Endothelial cell of umbilical vein (primary cell): Measurements from ENCODE around the gene OARD1. TPM values are rescaled to one million over a fixed set of nuclear protein-coding genes. Genes with fewer than 3 reads are reported as not detected.

Source experiments
- BruUV-seq: library from RNA; stranded (reverse); fragments of 400-500 nt; replicated peaks from 2 replicates; lab custom pipeline; 2021; lab: Mats Ljungman, UMichigan
- CTCF ChIA-PET: fragments of 300-600, 350-600 bp; sonication (Branson Sonifier 250); formaldehyde crosslinking; loops from one replicate; lab custom pipeline; 2021; ENCODE audit warnings: antibody characterized with exemption, inconsistent platforms; lab: Charles Lee
- POLR2A ChIA-PET: fragments of 300-600, 350-600 bp; sonication (Branson Sonifier 250); formaldehyde crosslinking; loops from one replicate; lab custom pipeline; 2021; ENCODE audit warnings: antibody characterized with exemption, inconsistent platforms; lab: Charles Lee
- DNase-seq: peaks from one replicate; pipeline ENCODE4 v3.0.0-alpha.2; 2011; ENCODE audit warnings: low read depth, low spot score
- FAIRE-seq: peaks from 2 replicates; lab custom pipeline; 2011; peaks lifted over from hg19 to GRCh38; lab: Jason Lieb, UNC
- H2AFZ ChIP-seq: 2 replicates; pipeline ENCODE4 v1.6.0; 2012; ENCODE audit warnings: low read depth, low read length, control low read depth, inconsistent platforms
- H3K27ac ChIP-seq: 2 replicates; pipeline ENCODE4 v1.5.1; 2011; ENCODE audit warnings: low read depth, mild to moderate bottlenecking, control low read depth, low read length, moderate library complexity; ENCODE audit not compliant: insufficient read depth
- H3K27me3 ChIP-seq, 2 experiments: 2 replicates each; pipeline versions ENCODE4 v1.6.0 to v1.6.1; 2011; ENCODE audit warnings: low read length in 2 of 2, mixed read lengths in 1 of 2; ENCODE audit not compliant: control insufficient read depth in 2 of 2, insufficient read depth in 2 of 2
- H3K36me3 ChIP-seq, 2 experiments: 2 replicates in 1 of 2; 3 replicates in 1 of 2; pipeline ENCODE4 v1.5.1; 2011; ENCODE audit warnings: low read length in 2 of 2, mild to moderate bottlenecking in 1 of 2, moderate library complexity in 1 of 2; ENCODE audit not compliant: control insufficient read depth in 2 of 2, insufficient read depth in 2 of 2; ENCODE audit errors: extremely low read depth in 1 of 2
- H3K4me1 ChIP-seq: 3 replicates; pipeline ENCODE4 v1.5.1; 2011; ENCODE audit warnings: mild to moderate bottlenecking, low read length; ENCODE audit not compliant: control insufficient read depth, insufficient read depth; ENCODE audit errors: extremely low read depth
- H3K4me2 ChIP-seq: 2 replicates; pipeline ENCODE4 v1.6.1; 2011; ENCODE audit warnings: low read length, control low read depth, mixed read lengths; ENCODE audit not compliant: insufficient read depth
- H3K4me3 ChIP-seq, 3 experiments: fragments of 200-600 bp in 1 of 3; sonication (generic), shearing (Covaris generic) in 1 of 3; replicated peaks in 1 of 3; 2 replicates each; pipeline ENCODE4 v1.5.1; 2011 to 2016; ENCODE audit warnings: control low read depth in 3 of 3, low read length in 3 of 3, mild to moderate bottlenecking in 2 of 3, inconsistent platforms in 1 of 3, low read depth in 1 of 3, moderate library complexity in 1 of 3; ENCODE audit not compliant: insufficient read depth in 1 of 3
- H3K79me2 ChIP-seq: 2 replicates; pipeline ENCODE4 v1.6.0; 2012; ENCODE audit warnings: low read length, inconsistent platforms; ENCODE audit not compliant: control insufficient read depth, insufficient read depth
- H3K9ac ChIP-seq: replicated peaks from 2 replicates; pipeline ENCODE3; 2011; ENCODE audit warnings: low read length, control low read depth; ENCODE audit not compliant: insufficient read depth; ENCODE audit errors: extremely low read depth
- H3K9me1 ChIP-seq: replicated peaks from 3 replicates; pipeline ENCODE4 v1.6.0; 2011; ENCODE audit warnings: mild to moderate bottlenecking, low read length; ENCODE audit not compliant: control insufficient read depth, insufficient read depth; ENCODE audit errors: extremely low read depth
- H3K9me3 ChIP-seq: replicated peaks from 2 replicates; pipeline ENCODE4 v1.5.1; 2012; ENCODE audit warnings: low read length, inconsistent platforms; ENCODE audit not compliant: control insufficient read depth, insufficient read depth
- H4K20me1 ChIP-seq: replicated peaks from 2 replicates; pipeline ENCODE3; 2011; ENCODE audit warnings: mild to moderate bottlenecking, low read length; ENCODE audit not compliant: control insufficient read depth, insufficient read depth; ENCODE audit errors: extremely low read depth
- CTCF ChIP-seq, 2 donors: IDR thresholded peaks; 1 replicate in 1 of 2; 2 replicates in 1 of 2; pipeline ENCODE4 v1.5.1; 2011; ENCODE audit warnings: low read length in 2 of 2, mild to moderate bottlenecking in 2 of 2, moderate library complexity in 2 of 2, control low read depth in 1 of 2, inconsistent platforms in 1 of 2, low read depth in 1 of 2; ENCODE audit not compliant: insufficient read depth in 1 of 2; ENCODE audit errors: extremely low read depth in 1 of 2
- EZH2 ChIP-seq: IDR thresholded peaks from 2 replicates; pipeline ENCODE4 v1.6.1; 2012; ENCODE audit warnings: borderline replicate concordance, low read depth, mild to moderate bottlenecking, moderate library complexity, low read length, inconsistent platforms; ENCODE audit not compliant: severe bottlenecking
- FOS ChIP-seq: IDR thresholded peaks from 2 replicates; pipeline ENCODE4 v1.6.1; 2011; ENCODE audit warnings: mild to moderate bottlenecking, low read length, moderate library complexity, borderline replicate concordance; ENCODE audit not compliant: insufficient read depth
- GATA2 ChIP-seq: IDR thresholded peaks from 2 replicates; pipeline ENCODE4 v1.7.0; 2011; ENCODE audit warnings: low read depth, mild to moderate bottlenecking, moderate library complexity, mixed read lengths, low read length; ENCODE audit not compliant: insufficient read length, insufficient read depth
- JUN ChIP-seq: IDR thresholded peaks from 2 replicates; pipeline ENCODE4 v1.6.1; 2011; ENCODE audit warnings: borderline replicate concordance, low read depth; ENCODE audit not compliant: insufficient read length, insufficient read depth
- MAX ChIP-seq: IDR thresholded peaks from 2 replicates; pipeline ENCODE4 v1.6.1; 2011; ENCODE audit not compliant: insufficient read depth, insufficient read length
- MYC ChIP-seq: IDR thresholded peaks from one replicate; pipeline ENCODE4 v1.6.1; 2011; ENCODE audit warnings: mild to moderate bottlenecking, low read depth, low read length
- POLR2AphosphoS5 ChIP-seq: IDR thresholded peaks from 2 replicates; pipeline ENCODE4 v1.6.1; 2012; ENCODE audit warnings: low read depth, mild to moderate bottlenecking, control low read depth, low read length, moderate library complexity; ENCODE audit not compliant: insufficient read depth
- dilution Hi-C: fragments of 300-500 bp; cut with MboI; formaldehyde crosslinking; loops from one replicate; pipeline ENCODE4 v1.15.0; 2019; ENCODE audit warnings: low sequenced_read_pairs; ENCODE audit not compliant: extremely low pct_ligation_motif_present
- intact Hi-C: fragments of 100-400 bp; cut with micrococcal nuclease; formaldehyde crosslinking; loops from one replicate; pipeline ENCODE4 v1.10.0; 2022
- polyA plus RNA-seq, 4 experiments: library from polyadenylated mRNA; depleted of rRNA in 3 of 4; stranded (reverse) in 3 of 4; unstranded in 1 of 4; fragments of >200 nt; gene quantifications; 2 replicates each; pipeline versions ENCODE4 v1.2.1 to v1.2.3, GENCODE V29; 2011 to 2012; ENCODE audit warnings: missing spikeins in 1 of 4
- total RNA-seq: library from RNA; stranded (reverse); gene quantifications from 2 replicates; pipeline ENCODE4 v1.2.3, GENCODE V29; 2021

The OARD1 gene
- total and polyA plus RNA-seq, 2 donors (not counting 3 experiments of a cell fraction or from before 2014, with no cell fraction given): 5.2 to 13.0 TPM

DNA sequence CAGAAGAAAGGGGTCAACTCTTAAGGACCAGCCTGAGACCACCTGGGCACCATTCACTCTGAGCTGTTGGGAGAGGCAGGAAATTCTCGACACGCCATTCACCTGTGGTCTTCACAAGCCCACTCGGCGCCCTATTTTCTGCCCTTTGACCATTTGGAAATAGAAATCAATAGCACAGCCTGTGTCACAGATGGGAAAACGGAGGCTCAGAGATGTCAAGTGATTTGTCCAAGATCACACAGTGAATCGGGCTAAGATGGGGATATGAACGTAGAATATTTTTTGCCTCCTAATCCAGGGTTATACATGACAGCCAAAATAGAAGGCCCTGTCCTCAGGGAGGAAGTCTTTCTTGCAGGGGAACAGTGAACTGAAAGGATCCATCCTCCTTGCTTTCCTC is 22.2 kb downstream of the OARD1 start:
- H3K9me3 ChIP-seq: no peaks in the 10 kb centered on the region
- no peaks in the 10 kb centered on the region for H3K9me1 ChIP-seq
- H2AFZ ChIP-seq: no peak overlapping the region
- H4K20me1 ChIP-seq: no peaks in the 10 kb centered on the region
- peaks cover 2 to 3% of the 10 kb centered on the region in 2 experiments for H3K27me3 ChIP-seq
- no peak for FAIRE-seq
- no peak overlapping the region for H3K4me2 ChIP-seq
- DNase-seq: no peak
- TF ChIP-seq FOS (no peak), JUN (no peak), POLR2AphosphoS5 (no peak), MAX (no peak), MYC (no peak), EZH2 (no peak), GATA2 (no peak), CTCF (IDR thresholded peaks at IDR 0.05; ENCODE audit: extremely low read depth in 1 of 2, insufficient read depth in 1 of 2, low read depth in 1 of 2, low read length in 2 of 2) (no peak)
- no TSS peak for BruUV-seq
- no peak overlapping the region for H3K27ac ChIP-seq
- peaks cover 5% of the 10 kb centered on the region for H3K4me1 ChIP-seq
- dilution Hi-C loops: no loop called here
- no peak overlapping the region for H3K9ac ChIP-seq
- no peaks in the 10 kb centered on the region for H3K79me2 ChIP-seq
- POLR2A ChIA-PET: no interaction called here
- CTCF ChIA-PET: interaction anchor here (3.2 kb wide), 1 partner anchor 10 kb away, joined by 22 read pairs; the partner anchor contains the start of gene UNC5CL
- no peak overlapping the region for H3K4me3 ChIP-seq
- intact Hi-C loops: no loop called here
- H3K36me3 ChIP-seq: no peaks in the 10 kb centered on the region
